GM12878 (cell line): Measurements from ENCODE around the gene FMNL2.

Experiments
- ATF3 ChIP-seq: IDR thresholded peaks from 2 replicates; pipeline ENCODE4 v1.6.1; 2011; ENCODE audit warnings: low read depth, mild to moderate bottlenecking, low read length, moderate library complexity, borderline replicate concordance; ENCODE audit errors: extremely low read depth
- CBX3 ChIP-seq: fragments of 200-600 bp; sonication (generic); IDR thresholded peaks from 2 replicates; pipeline ENCODE4 v1.6.1; 2016; ENCODE audit warnings: low read depth, borderline replicate concordance
- CTCF ChIP-seq, 3 experiments: IDR thresholded peaks in 2 of 3; conservative IDR thresholded peaks in 1 of 3; 2 replicates each; pipeline ENCODE4 v1.5.1; 2011; ENCODE audit warnings: low read depth in 3 of 3, low read length in 3 of 3, mild to moderate bottlenecking in 3 of 3, control low read depth in 2 of 3, moderate library complexity in 2 of 3, inconsistent platforms in 1 of 3, mixed read lengths in 1 of 3; ENCODE audit not compliant: control insufficient read depth in 2 of 3, insufficient read depth in 1 of 3; ENCODE audit errors: extremely low read depth in 1 of 3
- EP300 ChIP-seq, 2 experiments: fragments of 150-350 bp in 1 of 2; IDR thresholded peaks; 2 replicates each; pipeline ENCODE4 v1.6.1; 2011 to 2012; ENCODE audit warnings: low read depth in 2 of 2, low read length in 2 of 2, borderline replicate concordance in 1 of 2, improper control_type of control experiment in 1 of 2, inconsistent platforms in 1 of 2; ENCODE audit not compliant: control insufficient read depth in 1 of 2
- ESRRA ChIP-seq: IDR thresholded peaks from 2 replicates; pipeline ENCODE4 v1.6.1; 2012; ENCODE audit warnings: mild to moderate bottlenecking, low read length, improper control_type of control experiment
- POLR2A ChIP-seq: IDR thresholded peaks from 2 replicates; pipeline ENCODE4 v1.6.1; 2011; ENCODE audit warnings: low read depth, mild to moderate bottlenecking, low read length
- SIN3A ChIP-seq: IDR thresholded peaks from 2 replicates; pipeline ENCODE4 v1.6.1; 2012; ENCODE audit warnings: low read depth, low read length, improper control_type of control experiment
- SP1 ChIP-seq: IDR thresholded peaks from one replicate; pipeline ENCODE4 v1.6.1; 2011; ENCODE audit warnings: low read depth, low read length
- TCF7 ChIP-seq: IDR thresholded peaks from 2 replicates; pipeline ENCODE4 v1.6.1; 2014; ENCODE audit warnings: antibody characterized with exemption, borderline replicate concordance
- TF ChIP-seq, protein P1 (sequence below): fragments of 450-650 bp; IDR thresholded peaks from 2 replicates; pipeline ENCODE4 v1.6.1; 2017; ENCODE audit warnings: antibody characterized with exemption, mild to moderate bottlenecking, moderate library complexity

GRCh38 chr2:152609699-152610098, 274.7 kb downstream of the FMNL2 start:
- TF ChIP-seq POLR2A (no peak), CBX3 (no peak), CTCF (IDR thresholded peaks at IDR 0.05 in 2 of 3, conservative IDR thresholded peaks at IDR 0.05 in 1 of 3; ENCODE audit: control insufficient read depth in 2 of 3, extremely low read depth in 1 of 3, insufficient read depth in 1 of 3, low read depth in 3 of 3, low read length in 3 of 3) (no peak), SIN3A (no peak), ATF3 (no peak), SP1 (no peak), TCF7 (no peak), EP300 (IDR thresholded peaks at IDR 0.05; ENCODE audit: borderline replicate concordance in 1 of 2, control insufficient read depth in 1 of 2, low read depth in 2 of 2, low read length in 2 of 2) (no peak), ESRRA (no peak)
- TF ChIP-seq, protein P1, sequence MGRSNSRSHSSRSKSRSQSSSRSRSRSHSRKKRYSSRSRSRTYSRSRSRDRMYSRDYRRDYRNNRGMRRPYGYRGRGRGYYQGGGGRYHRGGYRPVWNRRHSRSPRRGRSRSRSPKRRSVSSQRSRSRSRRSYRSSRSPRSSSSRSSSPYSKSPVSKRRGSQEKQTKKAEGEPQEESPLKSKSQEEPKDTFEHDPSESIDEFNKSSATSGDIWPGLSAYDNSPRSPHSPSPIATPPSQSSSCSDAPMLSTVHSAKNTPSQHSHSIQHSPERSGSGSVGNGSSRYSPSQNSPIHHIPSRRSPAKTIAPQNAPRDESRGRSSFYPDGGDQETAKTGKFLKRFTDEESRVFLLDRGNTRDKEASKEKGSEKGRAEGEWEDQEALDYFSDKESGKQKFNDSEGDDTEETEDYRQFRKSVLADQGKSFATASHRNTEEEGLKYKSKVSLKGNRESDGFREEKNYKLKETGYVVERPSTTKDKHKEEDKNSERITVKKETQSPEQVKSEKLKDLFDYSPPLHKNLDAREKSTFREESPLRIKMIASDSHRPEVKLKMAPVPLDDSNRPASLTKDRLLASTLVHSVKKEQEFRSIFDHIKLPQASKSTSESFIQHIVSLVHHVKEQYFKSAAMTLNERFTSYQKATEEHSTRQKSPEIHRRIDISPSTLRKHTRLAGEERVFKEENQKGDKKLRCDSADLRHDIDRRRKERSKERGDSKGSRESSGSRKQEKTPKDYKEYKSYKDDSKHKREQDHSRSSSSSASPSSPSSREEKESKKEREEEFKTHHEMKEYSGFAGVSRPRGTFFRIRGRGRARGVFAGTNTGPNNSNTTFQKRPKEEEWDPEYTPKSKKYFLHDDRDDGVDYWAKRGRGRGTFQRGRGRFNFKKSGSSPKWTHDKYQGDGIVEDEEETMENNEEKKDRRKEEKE: no peak
